ENCODE results near the gene MRPL55.

Gene MRPL55

DNA sequence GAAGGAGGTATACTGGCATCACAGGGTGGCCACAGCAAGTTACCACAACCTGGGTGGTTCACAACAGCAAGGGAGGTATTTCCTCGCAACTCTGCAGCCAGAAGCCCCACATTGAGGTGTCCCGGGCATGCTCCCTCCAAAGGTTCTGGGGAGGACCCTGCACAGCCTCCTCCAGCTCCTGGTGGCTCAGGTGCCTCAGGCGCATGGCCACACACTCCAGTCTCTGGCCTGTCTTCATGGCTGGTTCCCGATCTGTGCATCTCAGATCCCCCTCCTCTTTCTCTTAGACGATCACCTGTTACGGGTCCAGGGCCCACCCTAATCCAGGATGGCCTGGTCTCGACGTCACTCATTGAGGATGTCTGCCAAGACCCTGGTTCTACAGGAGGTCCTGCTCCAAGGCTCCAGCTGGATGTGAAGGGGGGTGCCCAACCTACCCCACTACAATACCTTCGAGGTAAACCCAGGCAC lies 33.3 kb downstream of the MRPL55 start:
- POLR2A ChIA-PET (ENCODE audit: low non-redundant PET): interaction anchor here (0.5 kb wide), 1 partner anchor 105 kb away, joined by 4 read pairs; no protein-coding TSS in a partner anchor
- no peak for DNase-seq (ENCODE audit: low spot score)
- no peak overlapping the region for H3K27ac ChIP-seq
- TF ChIP-seq, protein P1, sequence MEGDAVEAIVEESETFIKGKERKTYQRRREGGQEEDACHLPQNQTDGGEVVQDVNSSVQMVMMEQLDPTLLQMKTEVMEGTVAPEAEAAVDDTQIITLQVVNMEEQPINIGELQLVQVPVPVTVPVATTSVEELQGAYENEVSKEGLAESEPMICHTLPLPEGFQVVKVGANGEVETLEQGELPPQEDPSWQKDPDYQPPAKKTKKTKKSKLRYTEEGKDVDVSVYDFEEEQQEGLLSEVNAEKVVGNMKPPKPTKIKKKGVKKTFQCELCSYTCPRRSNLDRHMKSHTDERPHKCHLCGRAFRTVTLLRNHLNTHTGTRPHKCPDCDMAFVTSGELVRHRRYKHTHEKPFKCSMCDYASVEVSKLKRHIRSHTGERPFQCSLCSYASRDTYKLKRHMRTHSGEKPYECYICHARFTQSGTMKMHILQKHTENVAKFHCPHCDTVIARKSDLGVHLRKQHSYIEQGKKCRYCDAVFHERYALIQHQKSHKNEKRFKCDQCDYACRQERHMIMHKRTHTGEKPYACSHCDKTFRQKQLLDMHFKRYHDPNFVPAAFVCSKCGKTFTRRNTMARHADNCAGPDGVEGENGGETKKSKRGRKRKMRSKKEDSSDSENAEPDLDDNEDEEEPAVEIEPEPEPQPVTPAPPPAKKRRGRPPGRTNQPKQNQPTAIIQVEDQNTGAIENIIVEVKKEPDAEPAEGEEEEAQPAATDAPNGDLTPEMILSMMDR (conservative IDR thresholded peaks at IDR 0.05; ENCODE audit: low read depth): no peak
- CTCF ChIA-PET: interaction anchor here (1.0 to 1.8 kb wide), 2 partner anchors 71 to 76 kb away, joined by 3 to 12 read pairs; no protein-coding TSS in a partner anchor

DNA sequence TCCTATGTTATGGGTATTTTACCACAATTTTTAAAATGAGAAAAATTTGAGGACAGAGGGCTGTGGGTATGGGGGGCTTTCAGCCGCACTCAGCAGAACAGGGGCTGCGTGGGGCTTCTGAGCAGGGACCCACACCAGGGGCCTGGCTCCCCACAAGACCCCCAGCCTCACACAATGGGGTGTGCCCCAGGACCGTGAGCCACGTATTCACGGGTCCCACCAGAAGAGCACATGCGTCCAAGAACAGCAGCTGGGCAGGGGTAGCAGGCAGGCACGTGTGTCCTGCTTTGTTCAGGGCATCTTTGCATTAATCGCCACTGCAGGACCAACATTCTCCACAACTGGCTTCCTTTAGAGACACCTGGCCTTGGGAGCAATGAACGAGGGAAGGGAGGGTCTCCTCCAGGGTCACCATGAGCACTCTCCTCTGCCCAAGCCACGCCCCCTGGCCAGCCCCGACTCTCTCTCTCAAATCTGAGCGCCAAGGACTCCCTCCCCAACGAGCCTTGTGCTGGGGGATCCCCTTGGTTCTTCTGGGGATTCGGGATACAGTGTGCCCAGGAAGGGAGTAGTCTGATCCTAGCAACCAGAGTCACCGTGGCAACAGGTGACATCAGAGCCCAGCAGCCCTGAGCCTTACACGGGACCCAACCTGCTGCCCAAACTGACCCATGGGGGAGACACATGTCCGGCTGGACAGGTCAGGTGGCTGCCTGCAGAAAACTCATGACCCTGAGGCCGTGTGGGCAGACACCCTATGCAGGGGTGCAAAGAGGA lies 34.0 kb downstream of the MRPL55 start:
- TF ChIP-seq, protein P1 (conservative IDR thresholded peaks at IDR 0.05; ENCODE audit: low read depth): no peak
- ChIA-PET CTCF (interaction anchor here (0.7 to 2.0 kb wide), 3 partner anchors 63 to 76 kb away, joined by 3 to 10 read pairs (median 5); no protein-coding TSS in a partner anchor), POLR2A (ENCODE audit: low non-redundant PET) (interaction anchor here (0.5 to 0.6 kb wide), 2 partner anchors 105 to 341 kb away, joined by 4 to 6 read pairs; no protein-coding TSS in a partner anchor)
- no peak for DNase-seq (ENCODE audit: low spot score)
- no peak overlapping the region for H3K27ac ChIP-seq

GRCh38 chr1:228073857-228074545 lies 35.1 kb downstream of the MRPL55 start:
- no peak for DNase-seq (ENCODE audit: low spot score)
- CTCF ChIA-PET: interaction anchor here (0.7 to 2.0 kb wide), 13 partner anchors 23 to 302 kb away, joined by 3 to 15 read pairs (median 3); partner anchors contain the start of gene WNT3A
- H3K27ac ChIP-seq: no peak overlapping the region
- TF ChIP-seq, protein P1 (conservative IDR thresholded peaks at IDR 0.05; ENCODE audit: low read depth): peak; percentile 49
- POLR2A ChIA-PET (ENCODE audit: low non-redundant PET): no interaction called here

DNA sequence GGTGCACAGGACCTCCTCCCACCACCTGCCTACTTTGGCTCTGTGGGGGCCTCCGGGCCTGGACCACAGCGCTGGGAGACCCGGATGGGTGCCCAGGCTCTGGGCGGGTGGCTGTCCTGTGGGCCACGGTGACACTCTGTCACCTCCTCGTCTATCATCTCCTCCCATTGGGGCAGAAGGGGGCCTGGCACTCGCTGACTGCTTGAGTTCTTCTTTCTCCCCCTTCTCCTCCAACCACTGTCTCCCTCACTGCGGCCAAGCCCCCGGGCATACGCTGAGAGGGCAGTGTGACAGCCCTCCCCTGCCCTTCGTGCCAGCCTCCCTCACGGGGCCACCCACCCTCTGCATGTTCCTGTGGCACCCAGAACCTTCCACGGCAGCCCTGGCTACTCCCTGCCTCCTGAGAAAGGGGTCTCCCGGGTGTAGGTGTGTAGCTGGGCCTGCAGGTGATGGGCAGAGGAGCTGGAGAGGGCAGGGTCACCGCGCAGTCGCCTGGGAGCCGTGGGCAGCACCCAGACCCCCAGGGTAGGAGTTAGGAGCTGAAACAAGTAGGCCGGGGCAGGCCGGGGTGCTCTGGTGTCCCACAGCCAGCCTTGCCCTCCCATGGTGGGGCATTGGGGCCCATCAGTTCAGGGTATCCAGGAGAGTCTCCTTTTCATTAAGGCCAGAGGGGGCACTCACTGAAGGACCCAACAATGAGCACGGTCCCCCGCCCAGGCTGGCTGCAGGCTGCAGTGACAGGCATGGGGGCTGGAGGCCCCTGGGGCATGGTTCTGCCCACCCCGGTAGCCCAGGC lies 35.8 kb downstream of the MRPL55 start:
- ChIA-PET CTCF (interaction anchor here (0.6 to 2.0 kb wide), 12 partner anchors 22 to 1257 kb away, joined by 3 to 15 read pairs (median 4); partner anchors contain the start of gene WNT3A), POLR2A (ENCODE audit: low non-redundant PET) (no interaction called here)
- DNase-seq (ENCODE audit: low spot score): no peak
- H3K27ac ChIP-seq: no peak overlapping the region
- TF ChIP-seq, protein P1 (conservative IDR thresholded peaks at IDR 0.05; ENCODE audit: low read depth): no peak

DNA sequence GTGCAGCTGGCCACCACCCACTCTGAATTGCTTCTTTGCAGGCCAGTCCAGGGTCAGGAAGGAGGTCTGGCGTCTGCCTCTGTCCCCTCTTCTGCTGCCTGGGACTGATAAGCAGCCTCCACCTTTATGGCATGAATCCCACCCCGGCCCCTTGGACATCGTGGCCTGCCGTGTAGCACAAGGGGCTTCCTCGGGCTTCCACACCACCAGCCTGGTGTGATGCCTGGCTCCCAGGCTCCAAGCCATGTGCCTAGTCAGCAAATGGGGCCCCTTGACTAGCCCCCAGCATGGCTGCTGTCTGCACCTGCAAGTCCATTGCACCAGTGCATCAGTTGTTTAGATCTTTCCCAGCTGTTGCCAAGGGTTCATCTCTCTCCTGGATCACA lies 36.4 kb downstream of the MRPL55 start:
- CTCF ChIA-PET: interaction anchor here (1.5 kb wide), 1 partner anchor 36 kb away, joined by 3 read pairs; no protein-coding TSS in a partner anchor
- POLR2A ChIA-PET (ENCODE audit: low non-redundant PET): no interaction called here

More for the DNA sequence above, 36.4 kb downstream of the MRPL55 start:
- no peak for DNase-seq (ENCODE audit: low spot score)
- no peak overlapping the region for H3K27ac ChIP-seq
- TF ChIP-seq, protein P1 (conservative IDR thresholded peaks at IDR 0.05; ENCODE audit: low read depth): no peak
